Mesenchymal stem cell (in vitro differentiated cells and primary cell): ENCODE data around the gene ASAP2.

ENCODE experiments used
- DNase-seq: peaks from one replicate; pipeline ENCODE4 v3.0.0-alpha.2; 2013
- H2AFZ ChIP-seq: one replicate; pipeline ENCODE4 v1.6.1; 2013; ENCODE audit warnings: low read depth, mild to moderate bottlenecking, control low read depth, inconsistent platforms, low read length, moderate library complexity
- H2AK5ac ChIP-seq: 2 replicates; pipeline ENCODE4 v1.6.1; 2013; ENCODE audit warnings: low read length, moderate library complexity, mild to moderate bottlenecking, inconsistent platforms; ENCODE audit not compliant: severe bottlenecking
- H2BK120ac ChIP-seq: one replicate; pipeline ENCODE4 v1.6.1; 2013; ENCODE audit warnings: low read depth, mild to moderate bottlenecking, inconsistent platforms, low read length, moderate library complexity
- H2BK12ac ChIP-seq, 2 experiments: one replicate each; pipeline ENCODE4 v1.6.1; 2013; ENCODE audit warnings: inconsistent platforms in 2 of 2, low read length in 2 of 2, mild to moderate bottlenecking in 2 of 2, moderate library complexity in 2 of 2, control low read depth in 1 of 2
- H2BK15ac ChIP-seq: one replicate; pipeline ENCODE4 v1.6.1; 2013; ENCODE audit warnings: mild to moderate bottlenecking, low read depth, inconsistent platforms; ENCODE audit not compliant: poor library complexity, severe bottlenecking
- H2BK5ac ChIP-seq: 2 replicates; pipeline ENCODE4 v1.6.1; 2013; ENCODE audit warnings: low read depth, mild to moderate bottlenecking, low read length, control low read depth, inconsistent platforms; ENCODE audit not compliant: poor library complexity, severe bottlenecking
- H3K14ac ChIP-seq, 2 experiments: one replicate each; pipeline ENCODE4 v1.6.1; 2013; ENCODE audit warnings: inconsistent platforms in 2 of 2, low read length in 2 of 2, control low read depth in 1 of 2, mild to moderate bottlenecking in 1 of 2, moderate library complexity in 1 of 2
- H3K18ac ChIP-seq, 2 experiments: one replicate each; pipeline ENCODE4 v1.6.1; 2013; ENCODE audit warnings: inconsistent platforms in 2 of 2, low read length in 2 of 2, control low read depth in 1 of 2, low read depth in 1 of 2, mild to moderate bottlenecking in 1 of 2
- H3K23ac ChIP-seq, 2 experiments: one replicate each; pipeline ENCODE4 v1.6.1; 2013; ENCODE audit warnings: inconsistent platforms in 2 of 2, low read length in 2 of 2, mild to moderate bottlenecking in 2 of 2, moderate library complexity in 2 of 2, control low read depth in 1 of 2
- H3K27ac ChIP-seq: 2 replicates; pipeline ENCODE4 v1.5.1; 2013; ENCODE audit warnings: mild to moderate bottlenecking, moderate library complexity, low read length, control low read depth, inconsistent platforms; ENCODE audit not compliant: poor library complexity, severe bottlenecking
- H3K27me3 ChIP-seq, 2 experiments: 2 replicates each; pipeline versions ENCODE4 v1.6.1 to v1.7.0; 2013; ENCODE audit warnings: low read length in 2 of 2, mild to moderate bottlenecking in 2 of 2, moderate library complexity in 2 of 2, control low read depth in 1 of 2, inconsistent platforms in 1 of 2; ENCODE audit not compliant: control insufficient read depth in 1 of 2, insufficient read depth in 1 of 2
- H3K36me3 ChIP-seq, 2 experiments: 2 replicates each; pipeline versions ENCODE4 v1.6.1 to v1.7.0; 2013; ENCODE audit warnings: low read length in 2 of 2, control low read depth in 1 of 2, inconsistent platforms in 1 of 2, low read depth in 1 of 2, mild to moderate bottlenecking in 1 of 2; ENCODE audit not compliant: insufficient read depth in 2 of 2, control insufficient read depth in 1 of 2
- H3K4ac ChIP-seq, 2 experiments: one replicate each; pipeline ENCODE4 v1.6.1; 2013; ENCODE audit warnings: inconsistent platforms in 2 of 2, low read length in 2 of 2, mild to moderate bottlenecking in 2 of 2, moderate library complexity in 2 of 2, control low read depth in 1 of 2, low read depth in 1 of 2
- H3K4me1 ChIP-seq: 2 replicates; pipeline ENCODE4 v1.6.1; 2013; ENCODE audit warnings: low read depth, low read length, control low read depth; ENCODE audit not compliant: control insufficient read depth, insufficient read depth
- H3K4me2 ChIP-seq: 2 replicates; pipeline ENCODE4 v1.6.1; 2013; ENCODE audit warnings: low read length, mild to moderate bottlenecking, inconsistent platforms; ENCODE audit not compliant: poor library complexity, severe bottlenecking
- H3K4me3 ChIP-seq, 2 experiments: 2 replicates each; pipeline versions ENCODE4 v1.5.1 to v1.7.0; 2013; ENCODE audit warnings: low read length in 2 of 2, mild to moderate bottlenecking in 2 of 2, control low read depth in 1 of 2, low read depth in 1 of 2; ENCODE audit not compliant: insufficient read depth in 1 of 2
- H3K79me1 ChIP-seq: replicated peaks from 2 replicates; pipeline ENCODE4 v1.6.1; 2013; ENCODE audit warnings: mild to moderate bottlenecking, control low read depth, low read length, inconsistent platforms; ENCODE audit not compliant: poor library complexity, severe bottlenecking
- H3K9ac ChIP-seq: 2 replicates; pipeline ENCODE4 v1.7.0; 2013; ENCODE audit warnings: mild to moderate bottlenecking, low read length, moderate library complexity
- H3K9me3 ChIP-seq: 2 replicates; pipeline ENCODE4 v1.7.0; 2013; ENCODE audit warnings: mild to moderate bottlenecking, low read length; ENCODE audit not compliant: control insufficient read depth
- H4K8ac ChIP-seq: one replicate; pipeline ENCODE4 v1.6.1; 2013; ENCODE audit warnings: inconsistent platforms, mild to moderate bottlenecking, low read length, moderate library complexity
- H4K91ac ChIP-seq: one replicate; pipeline ENCODE4 v1.6.1; 2013; ENCODE audit warnings: mild to moderate bottlenecking, low read length, inconsistent platforms
- WGBS: methylation state at CpG from one replicate; pipeline ENCODE4 v1.1.7; 2013; ENCODE audit warnings: mixed read lengths; 5-methylcytosine and 5-hydroxymethylcytosine counted together

ASAP2 gene

DNA sequence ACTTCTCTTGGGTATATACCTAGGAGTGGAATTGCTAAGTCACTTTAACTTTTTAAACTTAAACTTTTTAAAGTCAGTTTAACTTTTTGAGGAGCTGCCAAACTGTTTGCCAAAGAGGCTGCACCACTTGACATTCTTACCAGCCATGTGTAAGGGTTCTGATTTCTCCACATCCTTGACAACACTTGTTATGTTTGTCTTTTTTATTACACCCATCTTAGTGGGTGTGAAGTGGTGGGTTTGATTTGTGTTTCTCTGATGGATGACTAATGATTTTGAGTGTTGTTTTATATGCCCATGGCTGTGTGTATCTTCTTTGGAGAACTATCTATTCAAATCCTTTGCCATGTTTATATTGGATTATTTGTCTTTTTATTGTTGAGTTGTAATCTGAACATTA, 13.6 kb downstream of the ASAP2 start:
- H3K27me3 ChIP-seq = no peaks in the 10 kb centered on the region
- no peak overlapping the region for H3K9ac ChIP-seq

DNA sequence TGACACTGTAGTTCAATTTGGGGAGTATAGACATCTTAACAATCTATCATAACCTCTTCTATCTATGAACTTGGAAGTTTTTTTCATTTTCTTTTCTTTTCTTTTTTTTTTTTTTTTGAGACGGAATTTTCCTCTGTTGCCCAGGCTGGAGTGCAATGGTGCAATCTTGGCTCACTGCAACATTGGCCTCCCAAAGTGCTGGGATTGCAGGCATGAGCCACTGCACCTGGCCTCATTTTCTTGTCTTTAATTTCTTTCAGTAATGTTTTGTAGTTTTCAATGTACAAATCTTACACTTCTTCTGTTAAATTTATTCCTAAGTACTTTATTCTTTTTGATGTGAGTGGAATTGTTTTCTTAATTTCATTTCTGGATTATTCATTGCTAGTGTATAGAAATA, 14.6 kb downstream of the ASAP2 start:
- Histone ChIP-seq H3K9ac (no peak overlapping the region), H3K4me3 (no peak overlapping the region), H2BK12ac (no peak overlapping the region), H2BK15ac (no peak overlapping the region), H3K4me1 (peaks cover 8% of the 10 kb centered on the region), H2AK5ac (no peak overlapping the region), H3K4ac (no peak overlapping the region), H3K23ac (no peak overlapping the region), H3K36me3 (peaks cover 3% of the 10 kb centered on the region in 2 experiments), H3K27ac (no peak overlapping the region), H2BK120ac (no peak overlapping the region), H2AFZ (no peak overlapping the region), H3K27me3 (no peaks in the 10 kb centered on the region), H3K79me1 (peaks cover 26% of the 10 kb centered on the region), H3K4me2 (no peak overlapping the region), H3K18ac (no peak overlapping the region), H3K14ac (no peak overlapping the region), H3K9me3 (no peaks in the 10 kb centered on the region), H4K91ac (no peak overlapping the region), H4K8ac (no peak overlapping the region), H2BK5ac (no peak overlapping the region)
- no CpG with 5 or more reads among the region's 1 CpG for whole genome bisulfite sequencing
- DNase-seq = no peak

More for the DNA sequence above, 13.6 kb downstream of the ASAP2 start:
- no peak overlapping the region for H2AK5ac ChIP-seq
- H2BK5ac ChIP-seq = no peak overlapping the region
- no peak for DNase-seq
- H3K9me3 ChIP-seq = no peaks in the 10 kb centered on the region
- peaks cover 20% of the 10 kb centered on the region for H3K79me1 ChIP-seq
- H3K4ac ChIP-seq = no peak overlapping the region
- H2BK12ac ChIP-seq = no peak overlapping the region
- peak overlapping the region; percentile 5 for H2BK120ac ChIP-seq
- no peak overlapping the region for H4K8ac ChIP-seq
- H3K4me3 ChIP-seq = no peak overlapping the region
- H4K91ac ChIP-seq = no peak overlapping the region
- H3K18ac ChIP-seq = no peak overlapping the region
- no peak overlapping the region for H2AFZ ChIP-seq
- no peak overlapping the region for H3K23ac ChIP-seq
- peaks cover 13% of the 10 kb centered on the region for H3K4me1 ChIP-seq
- H3K4me2 ChIP-seq = no peak overlapping the region
- H3K14ac ChIP-seq = no peak overlapping the region
- H2BK15ac ChIP-seq = no peak overlapping the region
- no peak overlapping the region for H3K27ac ChIP-seq
- no peaks in the 10 kb centered on the region for H3K36me3 ChIP-seq

DNA sequence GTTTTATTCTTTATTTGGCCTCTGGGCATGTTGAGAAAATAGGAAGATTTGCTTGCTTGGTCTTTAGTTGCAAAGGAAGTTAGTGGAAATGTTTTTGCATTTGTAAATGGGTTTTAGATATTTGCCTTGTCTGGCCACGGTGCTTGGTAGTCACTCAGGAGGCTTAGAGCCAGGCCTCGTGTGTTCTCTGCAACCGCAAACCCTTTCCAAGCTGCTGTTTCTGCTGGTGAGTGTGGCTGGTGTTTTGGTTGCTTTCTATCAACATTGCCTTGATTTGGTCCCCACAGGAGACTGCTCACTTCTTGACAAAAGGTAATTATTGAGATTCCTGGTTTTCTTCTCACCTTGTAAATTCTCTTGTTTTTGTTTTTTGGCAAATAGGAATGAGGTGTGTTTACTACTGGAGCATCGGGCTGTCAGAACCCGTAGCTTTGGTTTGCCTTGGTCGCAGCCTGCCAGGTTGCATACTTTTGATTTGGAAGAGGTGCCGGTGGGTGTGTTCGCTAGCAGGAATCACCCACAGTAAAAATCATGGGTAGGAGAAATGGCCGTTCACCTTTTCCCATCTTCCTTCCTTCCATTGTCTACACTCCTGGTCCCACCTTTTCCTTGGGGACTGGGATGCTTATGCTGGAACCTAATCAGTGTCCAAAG, 15.8 kb downstream of the ASAP2 start:
- no peaks in the 10 kb centered on the region for H3K9me3 ChIP-seq
- H2BK120ac ChIP-seq = no peak overlapping the region
- H3K27ac ChIP-seq = no peak overlapping the region
- H3K14ac ChIP-seq = no peak overlapping the region
- H3K79me1 ChIP-seq = peaks cover 30% of the 10 kb centered on the region
- no peak overlapping the region for H3K18ac ChIP-seq
- H4K8ac ChIP-seq = no peak overlapping the region
- no peak overlapping the region for H2BK5ac ChIP-seq
- peaks cover 3% of the 10 kb centered on the region in 2 experiments for H3K36me3 ChIP-seq
- peak overlapping the region in 1 of 2 experiments; percentile 34 for H3K4me3 ChIP-seq
- no peaks in the 10 kb centered on the region for H3K27me3 ChIP-seq
- H2AFZ ChIP-seq = no peak overlapping the region
- H2AK5ac ChIP-seq = no peak overlapping the region
- H3K4me1 ChIP-seq = peaks cover 4% of the 10 kb centered on the region
- peak overlapping the region in 1 of 2 experiments; percentile 57 for H3K23ac ChIP-seq
- no peak overlapping the region for H4K91ac ChIP-seq
- H2BK12ac ChIP-seq = peak overlapping the region in 1 of 2 experiments; percentile 10
- no peak for DNase-seq
- H3K4me2 ChIP-seq = no peak overlapping the region
- peak overlapping the region; percentile 3 for H3K9ac ChIP-seq
- no peak overlapping the region for H2BK15ac ChIP-seq
- peak overlapping the region in 1 of 2 experiments; percentile 39 for H3K4ac ChIP-seq
- 98% methylated on average over 9 of the region's 9 CpGs for WGBS

DNA sequence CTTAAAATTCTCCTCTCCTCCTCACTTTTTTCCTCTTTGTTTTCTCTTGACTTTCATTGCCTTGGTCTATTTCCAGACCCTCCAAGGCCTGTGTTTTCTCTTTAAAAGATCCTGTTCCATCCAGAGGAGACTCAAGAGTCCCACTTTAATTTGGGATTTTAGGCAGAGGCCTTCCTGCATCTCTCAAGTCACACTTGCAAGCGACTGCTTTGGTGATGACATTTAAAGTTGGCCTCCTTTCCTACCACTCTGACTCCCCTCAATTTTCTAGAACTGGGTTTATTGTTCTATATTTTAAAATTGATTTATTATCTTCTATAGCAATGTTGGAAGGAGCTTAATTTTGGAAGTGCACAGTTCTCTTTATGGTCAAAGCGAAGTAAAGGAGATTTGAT, 16.3 kb downstream of the ASAP2 start:
- Histone ChIP-seq H3K9ac (peak overlapping the region; percentile 3), H3K9me3 (no peaks in the 10 kb centered on the region), H4K91ac (no peak overlapping the region), H3K4me3 (peak overlapping the region in 1 of 2 experiments; percentile 34), H3K79me1 (peaks cover 30% of the 10 kb centered on the region), H2AK5ac (no peak overlapping the region), H3K23ac (no peak overlapping the region), H4K8ac (no peak overlapping the region), H2BK120ac (no peak overlapping the region), H3K27me3 (no peaks in the 10 kb centered on the region), H3K14ac (no peak overlapping the region), H3K4ac (no peak overlapping the region), H3K36me3 (peaks cover 3% of the 10 kb centered on the region in 2 experiments), H2BK15ac (no peak overlapping the region), H3K4me1 (peaks cover 4% of the 10 kb centered on the region), H3K27ac (no peak overlapping the region), H3K18ac (no peak overlapping the region), H3K4me2 (no peak overlapping the region), H2BK12ac (no peak overlapping the region), H2AFZ (no peak overlapping the region), H2BK5ac (no peak overlapping the region)
- DNase-seq = no peak
- WGBS = no CpG with 5 or more reads among the region's 2 CpGs
